HG02943 (cell line): ENCODE results near the gene ABCA13.
"Not testable (repeated sequence)": the region's sequence is repeated elsewhere in the genome, so short reads cannot be mapped to it uniquely, and the experiment has no call there.

Experiments used
- ATAC-seq: cut with Tn5 transposase; IDR thresholded peaks from one replicate; pipeline ENCODE4 v1.9.1; 2021; ENCODE audit warnings: mild to moderate bottlenecking, low read depth, moderate library complexity; ENCODE audit not compliant: unreplicated experiment

The ABCA13 gene

DNA sequence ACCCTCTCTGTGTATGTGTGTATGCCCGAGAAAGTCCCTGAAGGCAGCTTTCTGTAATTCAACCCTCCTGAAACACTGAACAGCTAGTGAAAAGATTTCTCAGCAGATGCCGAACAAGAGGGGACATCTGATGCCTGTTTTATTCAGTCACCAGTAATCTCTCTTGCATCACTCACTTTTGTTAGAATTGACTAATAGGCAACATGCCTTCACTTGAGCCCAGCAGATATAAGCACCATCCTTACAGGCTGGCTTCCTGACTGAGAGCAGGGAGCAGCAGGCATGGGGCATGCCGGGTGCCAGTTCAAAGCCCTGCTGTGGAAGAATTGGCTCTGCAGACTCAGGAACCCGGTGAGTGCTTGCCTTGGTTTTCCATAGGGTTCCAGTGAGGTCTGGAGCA, at the start of gene ABCA13:
Gene ABCA13, plus strand, starts transcription at position 257 of the 400 bp plus-strand sequence. Its CDS starts 26 bp downstream, at position 283.
- no peak for ATAC-seq

- ATAC-seq, result no peak
Observed at GRCh38 chr7:48126037-48126436, 45.2 kb upstream of the ABCA13 start.

- ATAC-seq, result no peak
Observed at GRCh38 chr7:48130658-48131108, 40.6 kb upstream of the ABCA13 start.

DNA sequence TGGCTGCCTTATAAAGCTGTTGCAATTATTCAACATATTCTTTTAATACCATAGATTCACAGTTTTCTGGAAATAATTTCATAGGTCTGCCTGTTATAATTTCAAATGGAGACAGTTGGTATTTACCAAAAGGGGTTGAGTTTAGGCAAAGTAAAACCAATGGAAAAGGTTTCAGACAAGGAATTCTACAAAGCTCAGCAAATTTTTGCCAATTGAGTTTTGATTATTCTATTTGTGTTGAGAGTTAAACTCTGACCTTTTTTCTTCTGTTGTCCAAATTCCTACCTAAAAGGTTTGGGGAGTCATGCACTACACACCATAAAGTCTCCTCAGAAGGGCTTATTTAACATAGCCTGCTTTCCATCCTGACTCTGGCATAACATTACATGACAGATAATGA, 38.5 kb upstream of the ABCA13 start:
- ATAC-seq, result no peak

DNA sequence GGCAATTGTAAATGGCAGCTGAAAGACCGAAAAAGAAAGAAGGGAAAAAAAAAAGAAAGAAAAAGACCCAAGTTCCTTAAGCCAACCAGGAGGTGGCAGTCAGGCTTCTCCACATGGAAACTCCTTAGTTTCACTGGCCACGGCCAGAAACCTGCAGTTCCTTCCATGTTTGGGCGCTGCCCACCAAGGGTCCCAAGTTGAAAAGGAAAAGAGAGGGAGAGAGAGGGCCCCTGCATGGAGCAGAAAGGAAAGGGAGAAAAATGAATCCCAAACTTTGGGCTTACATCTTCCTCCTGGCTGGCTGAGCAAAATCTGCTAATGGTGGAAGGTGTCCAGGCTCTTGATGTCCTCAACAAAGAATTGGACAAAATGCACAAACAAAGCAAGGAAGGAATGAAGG, 31.8 kb upstream of the ABCA13 start:
- ATAC-seq, result no peak

DNA sequence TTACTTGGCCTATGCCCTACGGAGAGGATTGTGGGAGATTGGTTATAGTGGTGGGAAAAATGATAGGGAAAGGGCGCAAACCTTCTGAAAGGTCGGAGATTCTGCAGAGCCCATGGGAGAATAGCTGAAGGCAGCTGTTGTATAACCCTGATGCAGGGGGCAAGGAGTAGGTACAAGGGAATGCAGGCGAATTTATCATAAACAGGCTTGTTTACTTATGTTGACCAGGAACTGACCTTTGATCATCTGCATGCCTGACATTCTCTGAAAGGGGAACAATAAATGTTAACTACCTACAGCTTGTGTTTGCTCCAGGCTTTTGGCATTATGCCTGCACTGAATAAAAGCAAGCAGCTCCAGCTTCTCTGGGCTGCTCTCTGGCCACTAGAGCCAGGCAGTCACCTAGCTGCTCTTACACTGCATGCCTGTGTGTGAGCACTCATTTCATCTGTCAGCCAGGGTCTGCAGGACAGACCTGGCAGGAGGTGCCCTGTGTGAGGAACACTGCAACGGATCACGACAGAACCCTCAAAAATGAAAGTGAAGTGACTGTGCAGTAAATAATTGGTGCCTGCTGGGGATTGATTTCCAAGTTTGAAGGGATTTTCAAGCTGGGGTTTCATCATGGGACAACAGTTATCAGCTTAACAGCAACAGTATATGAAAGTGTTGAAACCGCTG, 31.1 kb upstream of the ABCA13 start:
- ATAC-seq, result no peak

DNA sequence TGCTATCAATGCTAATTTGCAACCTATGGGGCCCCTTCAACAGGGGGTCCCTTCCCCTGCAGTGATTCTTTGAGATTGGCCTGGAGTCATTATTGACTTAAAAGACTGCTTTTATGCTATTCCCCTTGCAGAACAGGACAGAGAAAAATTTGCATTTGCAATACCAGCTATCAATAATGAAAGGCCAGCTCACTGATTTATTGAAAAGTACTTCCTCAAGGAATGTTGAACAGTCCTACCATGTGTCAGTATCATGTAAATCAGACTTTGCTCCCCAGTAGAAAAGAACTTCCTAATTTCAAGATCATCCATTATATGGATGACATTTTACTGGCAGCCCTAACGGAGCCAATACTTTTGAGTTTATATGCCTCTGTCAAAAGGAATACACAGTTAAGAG, 29.7 kb upstream of the ABCA13 start:
- no peak for ATAC-seq

DNA sequence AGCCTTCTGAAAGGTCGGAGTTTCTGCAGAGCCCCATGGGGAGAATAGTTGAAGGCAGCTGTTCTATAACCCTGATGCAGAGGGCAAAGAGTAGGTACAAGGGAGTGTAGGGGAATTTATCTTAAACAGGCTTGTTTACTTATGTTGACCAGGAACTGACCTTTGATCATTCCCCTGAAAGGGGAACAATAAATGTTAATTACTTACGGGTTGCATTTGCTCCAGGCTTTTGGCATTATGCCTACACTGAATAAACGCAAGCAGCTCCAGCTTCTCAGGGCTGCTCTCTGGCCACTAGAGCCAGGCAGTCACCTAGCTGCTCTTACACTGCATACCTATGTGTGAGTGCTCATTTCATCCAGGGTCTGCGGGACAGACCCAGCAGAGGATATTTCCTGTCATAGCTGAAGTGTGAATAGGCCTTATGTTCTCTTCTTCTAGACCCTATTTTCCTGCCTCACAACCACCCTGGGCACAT, 26.9 kb upstream of the ABCA13 start:
- ATAC-seq, result no peak

DNA sequence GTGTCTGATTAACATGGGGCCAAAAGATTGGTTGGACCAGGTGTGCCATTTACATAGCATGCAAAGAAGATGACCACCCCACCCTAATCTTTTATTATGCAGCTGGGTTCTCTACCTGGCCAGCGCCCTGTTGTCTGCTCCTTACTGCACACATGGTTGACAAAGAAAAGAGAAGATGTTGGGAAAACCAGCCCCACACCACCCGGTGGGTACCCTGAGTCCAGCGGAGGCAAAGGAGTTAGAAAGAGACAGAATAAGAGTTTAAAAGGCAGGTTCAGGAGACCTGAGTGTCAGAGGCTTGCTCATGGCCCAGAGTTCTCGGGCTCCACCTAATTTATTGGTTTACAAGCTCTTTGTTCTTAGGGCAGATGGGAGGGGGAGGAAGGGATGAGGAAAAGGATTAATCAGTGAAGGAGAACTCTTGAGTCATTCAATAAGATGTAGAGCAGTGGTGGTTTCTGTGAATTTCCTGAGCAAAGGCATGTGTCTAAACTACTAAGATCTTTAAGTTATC, 24.1 kb upstream of the ABCA13 start:
- no peak for ATAC-seq

DNA sequence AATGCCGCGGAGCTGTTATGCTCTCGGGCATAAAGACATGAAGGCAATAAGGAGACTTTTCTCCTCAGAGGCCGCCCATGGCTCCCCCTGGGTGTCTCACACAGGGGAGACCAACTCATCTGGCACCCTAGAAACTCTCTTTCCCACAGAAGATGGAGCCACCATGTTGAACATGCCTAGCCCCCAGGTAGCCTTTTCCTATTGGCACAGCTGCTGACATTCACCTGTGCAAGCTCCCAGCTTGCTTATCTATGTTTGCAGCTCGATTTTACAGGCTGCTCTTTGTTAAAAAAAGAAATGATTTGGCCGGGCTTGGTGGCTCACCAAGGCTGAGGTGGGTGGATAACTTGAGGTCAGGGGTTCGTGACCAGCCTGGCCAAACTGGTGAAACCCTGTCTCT, 23.6 kb upstream of the ABCA13 start:
- not testable (repeated sequence) for ATAC-seq

DNA sequence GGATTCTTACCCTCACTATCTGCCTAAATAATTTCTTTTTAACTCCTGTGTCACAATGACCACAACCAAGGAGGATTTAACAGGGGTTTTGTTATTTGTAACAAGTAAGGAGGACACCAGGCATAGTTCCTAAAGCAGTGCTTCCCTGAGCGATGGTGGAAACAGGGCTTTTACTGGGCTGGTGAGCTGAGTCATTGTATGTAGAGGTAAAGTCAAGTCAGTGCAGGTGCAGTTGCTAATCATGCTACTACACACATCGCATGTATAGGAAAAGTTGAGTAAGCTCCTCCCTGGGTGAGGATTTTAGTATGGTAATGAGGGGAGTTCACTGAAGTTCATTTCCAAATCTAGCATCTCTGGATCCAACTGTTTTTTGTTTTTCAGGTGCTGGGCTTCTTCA, 22.9 kb upstream of the ABCA13 start:
- ATAC-seq, result no peak

DNA sequence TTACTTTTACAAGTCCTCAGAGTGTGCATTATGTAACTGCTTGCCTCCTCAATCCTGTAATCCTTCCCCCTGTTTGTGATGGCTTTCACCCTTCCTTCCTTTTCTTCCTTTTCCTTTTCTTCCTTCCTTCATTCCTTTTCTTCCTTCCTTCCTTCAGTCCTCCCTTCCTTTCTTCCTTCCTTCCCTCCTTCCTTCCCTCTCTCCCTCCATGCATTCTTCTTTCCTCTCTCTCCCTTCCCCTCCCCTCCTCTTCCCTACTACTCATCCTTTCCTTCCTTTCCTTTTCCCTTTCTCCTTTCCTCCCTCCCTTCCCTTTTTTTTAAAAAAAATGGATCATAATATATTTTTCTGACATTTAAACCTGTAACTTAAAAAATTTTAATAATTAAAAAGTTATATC, 22.2 kb upstream of the ABCA13 start:
- ATAC-seq, result no peak

- no peak for ATAC-seq
Observed at GRCh38 chr7:48150086-48150485, 21.2 kb upstream of the ABCA13 start.

GRCh38 chr7:48154792-48155413, 16.4 kb upstream of the ABCA13 start:
- no peak for ATAC-seq

GRCh38 chr7:48158404-48158803, 12.9 kb upstream of the ABCA13 start:
- no peak for ATAC-seq

- ATAC-seq, result no peak
Observed at GRCh38 chr7:48161407-48162125, 9.7 kb upstream of the ABCA13 start.

- no peak for ATAC-seq
Observed at GRCh38 chr7:48165157-48165556, 6.1 kb upstream of the ABCA13 start.

DNA sequence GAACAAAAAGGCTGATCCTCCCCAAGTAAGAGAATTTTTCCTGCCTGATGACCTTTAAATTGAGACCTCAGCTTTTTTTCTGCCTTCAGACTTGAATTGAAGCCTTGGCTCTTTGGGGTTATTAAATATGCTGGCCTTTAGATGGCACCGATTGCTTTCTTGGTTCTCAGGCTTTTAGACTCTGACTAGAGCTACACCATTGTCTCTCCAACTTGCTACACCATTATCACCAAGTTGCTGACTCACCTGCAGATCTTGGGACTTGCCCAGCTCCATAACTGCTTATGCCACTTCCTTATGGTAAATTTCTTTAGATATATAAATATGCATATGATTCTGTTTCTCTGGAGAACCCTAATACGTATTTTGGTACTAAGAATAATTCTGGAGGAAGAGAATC, 3.1 kb upstream of the ABCA13 start:
- no peak for ATAC-seq

- ATAC-seq, result no peak
Observed at GRCh38 chr7:48170506-48170905, 752 bp upstream of the ABCA13 start.

DNA sequence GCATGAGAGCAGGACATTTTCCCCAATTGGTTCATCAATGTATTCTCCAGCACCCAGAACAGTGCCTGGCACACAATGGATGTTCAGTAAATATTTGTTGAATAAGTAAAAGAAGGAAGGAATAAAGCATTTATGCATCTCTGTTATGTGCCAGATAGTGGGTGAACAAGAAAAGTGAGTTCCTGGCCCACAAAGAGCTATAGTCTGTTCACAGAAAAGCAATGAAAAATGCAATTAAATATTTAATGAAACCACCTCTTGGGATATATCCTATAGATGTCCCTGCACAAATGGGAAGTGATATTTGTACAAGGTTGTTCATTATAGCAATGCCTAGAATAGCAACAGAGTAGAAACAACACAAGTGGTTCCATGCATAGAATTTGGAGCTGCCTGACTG, 2.1 kb downstream of the ABCA13 start:
- ATAC-seq, result no peak

- no peak for ATAC-seq
Observed at GRCh38 chr7:48173756-48174382, 2.6 kb downstream of the ABCA13 start.
